CD8-positive, alpha-beta memory T cell (primary cell): Measurements from ENCODE around the gene ZNF658. TPM values are rescaled to one million over a fixed set of nuclear protein-coding genes. Genes with fewer than 3 reads are reported as not detected.

Experiments used
- polyA plus RNA-seq: library from polyadenylated mRNA; unstranded; fragments of 300-500 nt; fragmentation: Illumina TruSeq; gene quantifications from one replicate; pipeline ENCODE4 v1.2.3, GENCODE V29; 2021
- total RNA-seq, 2 experiments: library from RNA; stranded (reverse); gene quantifications; one replicate each; pipeline ENCODE4 v1.2.3, GENCODE V29; 2021

Gene ZNF658
- total and polyA plus RNA-seq, 3 experiments from 2014 or later = 1.1 to 3.8 (median 3.1) TPM

Other genes with a start within 250 kb of the ZNF658 start
- gene SPATA31A3, start 91.8 kb downstream of the ZNF658 start, total RNA-seq = not detected
- not detected for gene SPATA31A3, start 91.8 kb downstream of the ZNF658 start, polyA plus RNA-seq